Naive thymus-derived CD8-positive, alpha-beta T cell (primary cell): ENCODE data around the gene CPPED1. TPM values are rescaled to one million over a fixed set of nuclear protein-coding genes. Genes with fewer than 3 reads are reported as not detected.

ENCODE experiments used
- ATAC-seq, 2 donors: fragments of 150-1000 bp; cut with Tn5 transposase in 1 of 2; sonication (Bioruptor Pico), chemical (Tn5 transposase) in 1 of 2; 1 replicate in 1 of 2; 2 replicates in 1 of 2; pipeline ENCODE4 v1.10.0; 2021; ENCODE audit warnings: mild to moderate bottlenecking in 2 of 2, moderate library complexity in 2 of 2
- POLR2A ChIA-PET: fragments of 350-600 bp; sonication (Branson Sonifier 250); formaldehyde crosslinking; loops from one replicate; lab custom pipeline; 2021; ENCODE audit warnings: antibody characterized with exemption; lab: Charles Lee
- DNase-seq, 10 donors: peaks; one replicate each; pipeline versions ENCODE4 v3.0.0 to v3.0.0-alpha.2; 2020 to 2022
- H3K27ac Mint-ChIP-seq, 10 donors: one replicate each; pipeline ENCODE4 v1.8.0; 2020 to 2022; ENCODE audit warnings: mild to moderate bottlenecking in 10 of 10, mixed read lengths in 10 of 10, moderate library complexity in 4 of 10, inconsistent platforms in 1 of 10
- H3K27me3 Mint-ChIP-seq, 5 donors: one replicate each; pipeline ENCODE4 v1.8.0; 2021 to 2022; ENCODE audit warnings: mixed read lengths in 5 of 5
- H3K36me3 Mint-ChIP-seq, 3 donors: one replicate each; pipeline ENCODE4 v1.8.0; 2020 to 2022; ENCODE audit warnings: mixed read lengths in 3 of 3, mild to moderate bottlenecking in 2 of 3, inconsistent platforms in 1 of 3
- H3K4me1 Mint-ChIP-seq, 4 donors: one replicate each; pipeline ENCODE4 v1.8.0; 2021 to 2022; ENCODE audit warnings: mixed read lengths in 4 of 4
- H3K4me3 Mint-ChIP-seq, 10 donors: one replicate each; pipeline ENCODE4 v1.8.0; 2020 to 2022; ENCODE audit warnings: mild to moderate bottlenecking in 10 of 10, mixed read lengths in 10 of 10, moderate library complexity in 6 of 10, inconsistent platforms in 1 of 10
- H3K9me3 Mint-ChIP-seq, 9 donors: one replicate each; pipeline ENCODE4 v1.8.0; 2020 to 2022; ENCODE audit warnings: mixed read lengths in 9 of 9, mild to moderate bottlenecking in 3 of 9, inconsistent platforms in 1 of 9, moderate library complexity in 1 of 9
- polyA plus RNA-seq, 3 donors: library from polyadenylated mRNA; unstranded; fragments of 300-500 nt; fragmentation: Illumina TruSeq; gene quantifications; one replicate each; pipeline ENCODE4 v1.2.3, GENCODE V29; 2021
- total RNA-seq, 8 experiments: library from RNA in 2 of 8; stranded (reverse) in 2 of 8; gene quantifications; one replicate each; pipeline ENCODE4 v1.2.3 and lab custom pipeline; 2021 to 2026

The CPPED1 gene
- total and polyA plus RNA-seq, 5 experiments from 2014 or later, result 1.8 to 6.4 (median 3.3) TPM

DNA sequence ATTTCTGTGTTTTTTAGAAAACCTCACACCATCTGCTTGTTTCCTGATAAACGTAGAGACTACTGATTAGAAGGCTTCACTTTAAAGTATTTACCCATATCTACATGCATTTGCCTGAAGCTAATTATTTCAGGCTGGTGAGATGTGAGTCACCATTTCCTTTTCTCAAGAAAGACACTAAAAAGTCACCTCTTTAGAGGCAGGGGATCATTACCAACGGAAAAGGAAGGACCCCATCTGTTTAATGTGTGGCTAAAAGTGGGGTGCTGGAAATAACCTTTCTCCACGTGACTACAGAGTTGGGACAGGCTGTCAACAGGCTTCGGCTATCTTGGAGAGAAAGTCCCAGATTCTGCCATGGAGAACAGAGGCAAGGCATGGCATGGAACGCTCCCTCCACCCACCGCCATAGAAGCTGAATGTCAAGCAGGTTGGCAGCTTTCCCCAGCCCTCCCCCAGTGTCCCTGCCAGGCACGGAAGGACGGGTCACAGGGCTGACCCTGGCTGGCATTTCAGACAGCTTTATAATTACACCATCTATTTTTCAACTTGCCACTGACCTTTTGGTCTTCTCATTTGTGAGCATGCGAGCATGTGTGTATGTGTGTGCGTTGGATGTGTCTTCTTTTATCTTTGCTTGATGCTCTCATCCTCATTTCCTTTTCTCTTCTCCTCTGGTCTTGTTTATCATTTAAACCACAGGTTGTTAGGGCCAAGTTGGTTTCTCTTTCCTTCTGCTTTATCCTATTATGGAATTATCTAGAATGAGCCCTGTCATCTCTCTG lies 157.0 kb downstream of the CPPED1 start:
- H3K4me3 Mint-ChIP-seq, result peak overlapping the region in 5 of 10 donors; percentile 0 to 64 (median 6)
- peaks cover 0 to 8% (median 3%) of the 10 kb centered on the region in 9 donors for H3K9me3 Mint-ChIP-seq
- H3K27me3 Mint-ChIP-seq, result peaks cover 0 to 10% (median 7%) of the 10 kb centered on the region in 5 donors
- H3K27ac Mint-ChIP-seq, result peak overlapping the region in 6 of 10 donors; percentile 4 to 66 (median 50)
- peak in 2 of 10 donors; percentile 24 to 29 for DNase-seq
- ATAC-seq, result peak; percentile 59 to 66
- H3K4me1 Mint-ChIP-seq, result peaks cover 7 to 22% (median 18%) of the 10 kb centered on the region in 4 donors
- POLR2A ChIA-PET, result no interaction called here
- H3K36me3 Mint-ChIP-seq, result no peaks in the 10 kb centered on the region

DNA sequence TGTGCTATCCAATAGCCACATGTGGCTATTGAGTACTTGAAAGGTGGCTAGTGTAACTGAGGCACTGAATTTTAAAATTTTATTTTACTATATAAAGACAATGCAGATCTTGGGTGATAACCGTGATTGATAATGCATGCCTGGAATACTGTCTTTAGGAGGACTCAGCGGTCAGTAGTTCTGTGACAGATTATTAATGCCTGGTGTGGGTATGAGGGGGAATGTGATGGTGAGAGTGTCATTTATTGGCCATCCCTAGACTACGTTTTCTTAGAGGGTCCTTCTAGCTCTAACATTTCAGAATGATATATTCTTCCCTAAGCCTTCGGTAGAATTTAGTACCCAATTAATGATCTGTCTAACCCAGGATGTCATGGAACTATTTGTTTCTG lies 157.6 kb downstream of the CPPED1 start:
- no peak for DNase-seq
- Mint-ChIP-seq H3K27me3 (peaks cover 0 to 10% (median 7%) of the 10 kb centered on the region in 5 donors), H3K9me3 (peaks cover 0 to 8% (median 3%) of the 10 kb centered on the region in 9 donors), H3K4me1 (peaks cover 7 to 22% (median 18%) of the 10 kb centered on the region in 4 donors), H3K27ac (peak overlapping the region in 3 of 10 donors; percentile 49 to 54 (median 50)), H3K36me3 (no peaks in the 10 kb centered on the region), H3K4me3 (peak overlapping the region in 2 of 10 donors; percentile 19 to 64)
- no peak for ATAC-seq
- POLR2A ChIA-PET, result no interaction called here

DNA sequence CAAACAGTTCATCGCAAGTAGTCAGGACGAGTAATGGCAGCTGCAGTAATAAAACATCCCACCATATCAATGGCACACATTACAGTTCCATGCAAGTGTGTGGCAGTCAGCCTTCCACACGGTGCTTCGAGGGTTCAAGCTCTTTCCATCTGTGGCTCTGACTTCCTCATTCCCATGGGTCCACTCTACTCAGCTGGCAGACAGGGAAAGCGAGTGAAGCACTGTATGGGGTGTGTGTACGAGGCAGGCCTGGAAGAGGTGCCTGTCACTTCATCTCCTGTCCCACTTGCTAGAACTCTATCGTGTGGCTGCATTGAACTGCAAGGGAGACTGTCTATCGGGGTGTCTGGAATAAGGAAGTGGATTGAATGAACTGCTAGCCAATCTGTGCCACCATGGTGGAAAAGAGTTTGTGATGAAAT lies 160.6 kb downstream of the CPPED1 start:
- Mint-ChIP-seq H3K9me3 (peaks cover 0 to 8% (median 0%) of the 10 kb centered on the region in 9 donors), H3K27me3 (peaks cover 0 to 4% (median 0%) of the 10 kb centered on the region in 5 donors), H3K4me3 (no peak overlapping the region), H3K4me1 (peaks cover 7 to 21% (median 18%) of the 10 kb centered on the region in 4 donors), H3K36me3 (no peaks in the 10 kb centered on the region), H3K27ac (no peak overlapping the region)
- ATAC-seq (no peak), DNase-seq (no peak)
- POLR2A ChIA-PET, result no interaction called here

DNA sequence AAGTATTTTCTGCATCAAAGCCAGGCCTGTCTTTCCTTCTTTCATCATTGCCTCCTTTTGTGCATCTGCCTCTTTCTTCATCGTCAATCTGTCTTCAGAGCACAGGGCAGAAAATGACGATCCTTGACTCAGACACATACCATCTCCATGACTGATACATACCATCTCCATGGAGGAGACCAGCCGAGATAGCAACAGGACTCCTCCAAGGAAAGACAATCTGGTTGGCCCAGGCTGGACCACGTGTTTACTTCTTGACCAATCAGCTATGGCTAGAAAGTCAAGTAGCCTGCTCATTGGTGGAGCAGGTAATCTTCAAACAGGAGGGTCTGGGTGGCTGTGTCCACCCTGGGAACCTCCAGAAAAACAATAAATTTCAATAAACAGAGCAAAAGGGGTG lies 164.6 kb downstream of the CPPED1 start:
- Mint-ChIP-seq H3K27me3 (peaks cover 0 to 4% (median 0%) of the 10 kb centered on the region in 5 donors), H3K9me3 (peaks cover 0 to 8% (median 0%) of the 10 kb centered on the region in 9 donors), H3K4me1 (no peaks in the 10 kb centered on the region), H3K36me3 (no peaks in the 10 kb centered on the region), H3K4me3 (no peak overlapping the region), H3K27ac (no peak overlapping the region)
- DNase-seq (no peak), ATAC-seq (no peak)
- POLR2A ChIA-PET, result no interaction called here

DNA sequence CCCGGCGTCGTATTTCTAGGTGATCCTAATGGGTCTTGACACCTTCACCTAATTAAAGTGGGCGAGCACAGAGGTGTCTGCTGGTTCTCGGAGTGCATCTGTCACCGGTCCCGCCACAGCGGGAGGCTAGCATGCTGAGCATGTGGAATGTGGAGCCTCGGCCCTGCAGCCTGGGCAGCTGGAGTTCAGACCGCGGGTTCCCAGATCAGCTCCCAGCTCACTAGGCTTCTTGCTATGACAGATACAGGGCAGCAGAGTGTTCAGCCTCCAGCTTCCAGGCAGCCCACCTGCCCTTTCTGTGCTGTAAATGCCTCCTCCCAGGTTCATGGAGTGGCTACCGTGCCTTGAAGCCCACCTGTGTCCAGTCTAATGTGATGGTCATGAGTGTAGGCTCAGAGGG lies 166.7 kb downstream of the CPPED1 start:
- no peak for ATAC-seq
- H3K36me3 Mint-ChIP-seq, result no peaks in the 10 kb centered on the region
- no peak overlapping the region for H3K27ac Mint-ChIP-seq
- DNase-seq, result no peak
- peaks cover 0 to 4% (median 2%) of the 10 kb centered on the region in 5 donors for H3K27me3 Mint-ChIP-seq
- H3K4me1 Mint-ChIP-seq, result no peaks in the 10 kb centered on the region
- POLR2A ChIA-PET, result no interaction called here
- H3K9me3 Mint-ChIP-seq, result peaks cover 0 to 4% (median 0%) of the 10 kb centered on the region in 9 donors
- no peak overlapping the region for H3K4me3 Mint-ChIP-seq

DNA sequence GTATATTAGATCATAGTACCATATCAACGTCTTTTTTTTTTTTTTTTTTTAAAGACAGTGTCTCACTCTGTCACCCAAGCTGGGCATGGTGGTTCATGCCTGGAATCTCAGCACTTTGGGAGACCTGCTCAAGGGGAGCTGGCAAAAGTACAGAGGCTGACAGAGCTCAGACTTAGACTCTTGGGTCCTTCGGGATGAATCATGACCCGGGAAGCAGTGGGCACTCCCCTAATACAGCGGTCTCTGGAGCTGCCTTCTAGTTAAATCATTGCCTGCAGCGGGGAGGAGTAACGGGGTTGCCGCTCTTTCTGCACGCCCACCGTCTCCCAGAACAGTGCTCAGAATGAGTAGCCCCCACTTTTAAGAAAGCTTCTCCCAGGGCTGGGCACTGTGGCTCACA lies 174.4 kb downstream of the CPPED1 start:
- no peak overlapping the region for H3K27ac Mint-ChIP-seq
- peaks cover 2 to 16% (median 10%) of the 10 kb centered on the region in 5 donors for H3K27me3 Mint-ChIP-seq
- H3K4me1 Mint-ChIP-seq, result no peaks in the 10 kb centered on the region
- H3K36me3 Mint-ChIP-seq, result no peaks in the 10 kb centered on the region
- ATAC-seq, result no peak
- no peak overlapping the region for H3K4me3 Mint-ChIP-seq
- POLR2A ChIA-PET, result no interaction called here
- DNase-seq, result no peak
- H3K9me3 Mint-ChIP-seq, result peaks cover 0 to 2% (median 0%) of the 10 kb centered on the region in 9 donors

DNA sequence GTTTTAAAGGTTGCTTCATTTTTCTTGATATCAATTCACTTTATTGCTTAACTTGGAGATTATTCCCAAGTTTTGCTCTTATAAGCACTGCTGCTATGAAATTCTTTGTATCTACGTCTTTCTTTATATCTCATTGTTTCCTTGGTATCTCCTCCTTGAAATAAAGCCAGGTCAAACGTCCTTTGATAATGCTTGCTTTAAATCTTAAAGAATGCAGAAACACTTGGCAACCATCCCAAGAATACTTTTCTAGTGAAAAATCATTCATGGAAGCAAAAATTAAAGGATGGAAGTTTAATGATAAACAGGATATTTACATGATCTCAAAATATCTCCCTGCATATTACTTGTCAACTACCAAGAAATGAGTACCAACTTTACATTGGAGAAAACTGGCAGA lies 175.2 kb downstream of the CPPED1 start:
- H3K36me3 Mint-ChIP-seq, result no peaks in the 10 kb centered on the region
- no peaks in the 10 kb centered on the region for H3K4me1 Mint-ChIP-seq
- H3K4me3 Mint-ChIP-seq, result no peak overlapping the region
- peaks cover 2 to 13% (median 9%) of the 10 kb centered on the region in 5 donors for H3K27me3 Mint-ChIP-seq
- no peak overlapping the region for H3K27ac Mint-ChIP-seq
- ATAC-seq (no peak), DNase-seq (no peak)
- H3K9me3 Mint-ChIP-seq, result peaks cover 0 to 2% (median 0%) of the 10 kb centered on the region in 9 donors
- POLR2A ChIA-PET, result no interaction called here

DNA sequence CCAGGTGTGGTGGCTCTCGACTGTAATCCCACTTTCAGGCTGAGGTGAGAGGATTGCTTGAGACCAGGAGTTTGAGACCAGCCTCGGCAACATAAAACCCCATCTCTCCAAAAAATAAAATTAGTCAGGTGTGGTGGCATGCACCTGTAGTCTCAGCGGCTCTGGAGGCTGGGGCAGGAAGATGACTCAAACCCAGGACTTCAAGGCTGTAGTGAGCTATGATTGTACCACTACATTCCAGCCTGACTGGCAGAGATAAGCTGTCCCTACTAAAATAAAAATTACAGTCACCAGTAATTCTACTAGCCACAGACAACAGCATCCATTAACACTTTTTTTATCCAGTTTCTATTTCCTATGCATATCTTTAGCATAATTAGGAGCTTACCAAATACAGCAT lies 176.3 kb downstream of the CPPED1 start:
- POLR2A ChIA-PET, result no interaction called here
- DNase-seq (no peak), ATAC-seq (no peak)
- H3K9me3 Mint-ChIP-seq, result peaks cover 0 to 2% (median 0%) of the 10 kb centered on the region in 9 donors
- H3K4me1 Mint-ChIP-seq, result no peaks in the 10 kb centered on the region
- H3K4me3 Mint-ChIP-seq, result no peak overlapping the region
- H3K27me3 Mint-ChIP-seq, result peaks cover 0 to 13% (median 9%) of the 10 kb centered on the region in 5 donors
- no peak overlapping the region for H3K27ac Mint-ChIP-seq
- H3K36me3 Mint-ChIP-seq, result no peaks in the 10 kb centered on the region

DNA sequence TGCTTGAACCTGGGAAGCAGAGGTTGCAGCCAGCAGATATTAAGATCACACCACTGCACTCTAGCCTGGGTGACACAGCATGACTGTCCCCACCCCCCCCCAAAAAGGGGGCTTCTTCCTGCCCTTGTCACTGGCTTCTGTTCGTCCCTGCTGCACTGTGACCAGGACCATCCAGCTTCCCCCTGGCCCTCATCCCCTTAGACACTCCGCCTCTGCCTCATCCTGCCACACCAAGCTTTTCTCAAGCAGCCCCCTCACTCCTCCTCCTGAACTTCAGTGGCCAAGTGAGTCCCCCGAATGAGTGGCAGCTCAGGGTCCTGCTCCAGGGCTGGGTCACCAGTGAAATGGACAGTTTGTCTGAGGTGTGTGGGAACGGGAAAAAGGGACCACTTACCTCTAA lies 177.3 kb downstream of the CPPED1 start:
- Mint-ChIP-seq H3K27ac (no peak overlapping the region), H3K4me3 (no peak overlapping the region), H3K9me3 (peaks cover 0 to 2% (median 0%) of the 10 kb centered on the region in 9 donors), H3K36me3 (no peaks in the 10 kb centered on the region), H3K4me1 (no peaks in the 10 kb centered on the region), H3K27me3 (peaks cover 0 to 13% (median 9%) of the 10 kb centered on the region in 5 donors)
- no peak for ATAC-seq
- POLR2A ChIA-PET, result no interaction called here
- DNase-seq, result no peak

DNA sequence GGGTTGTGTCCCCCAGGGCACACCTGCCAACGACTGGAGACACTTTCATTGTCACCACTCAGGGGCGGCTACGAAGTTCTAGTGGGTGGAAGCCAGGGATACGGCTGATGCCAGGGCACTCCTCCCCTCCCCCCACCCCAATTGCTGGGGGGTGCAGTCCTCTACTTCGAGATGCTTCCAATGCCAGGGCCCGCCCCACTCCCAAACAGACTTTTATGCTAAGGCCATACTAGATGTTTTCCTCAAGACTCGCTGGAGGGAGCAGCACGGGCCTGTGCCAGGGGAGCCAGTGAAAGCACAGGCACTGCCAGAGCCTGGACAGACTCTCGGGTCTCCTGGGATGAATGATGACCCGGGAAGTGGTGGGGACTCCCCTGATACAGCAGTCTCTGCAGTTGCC lies 178.0 kb downstream of the CPPED1 start:
- DNase-seq (no peak), ATAC-seq (no peak)
- Mint-ChIP-seq H3K9me3 (peaks cover 0 to 2% (median 0%) of the 10 kb centered on the region in 9 donors), H3K27ac (no peak overlapping the region), H3K36me3 (no peaks in the 10 kb centered on the region), H3K4me3 (no peak overlapping the region), H3K27me3 (peaks cover 0 to 10% (median 9%) of the 10 kb centered on the region in 5 donors), H3K4me1 (no peaks in the 10 kb centered on the region)
- POLR2A ChIA-PET, result no interaction called here

DNA sequence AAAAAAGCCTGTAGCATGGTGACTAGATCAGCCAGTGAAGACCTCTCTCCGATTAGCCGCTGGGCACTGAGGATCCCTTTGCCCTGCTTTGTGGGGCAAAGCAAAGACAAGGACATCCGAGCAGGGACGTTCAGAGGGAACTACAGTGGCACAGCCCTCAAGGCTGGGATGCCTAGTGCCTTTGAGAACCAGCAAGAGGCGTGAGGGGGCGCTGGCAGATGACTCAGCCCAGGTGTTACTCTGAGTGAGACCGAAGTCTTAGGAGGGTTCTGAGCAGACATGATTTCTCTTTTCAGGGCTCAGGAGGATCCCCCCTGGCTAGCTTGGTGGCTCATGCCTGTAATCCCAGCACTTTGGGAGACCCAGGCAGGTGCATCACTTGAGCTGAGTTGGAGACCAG lies 178.6 kb downstream of the CPPED1 start:
- Mint-ChIP-seq H3K36me3 (no peaks in the 10 kb centered on the region), H3K27ac (no peak overlapping the region), H3K4me1 (no peaks in the 10 kb centered on the region), H3K4me3 (no peak overlapping the region), H3K27me3 (peaks cover 0 to 7% (median 4%) of the 10 kb centered on the region in 5 donors), H3K9me3 (peaks cover 0 to under 1% (median 0%) of the 10 kb centered on the region in 9 donors)
- ATAC-seq (no peak), DNase-seq (no peak)
- POLR2A ChIA-PET, result no interaction called here

DNA sequence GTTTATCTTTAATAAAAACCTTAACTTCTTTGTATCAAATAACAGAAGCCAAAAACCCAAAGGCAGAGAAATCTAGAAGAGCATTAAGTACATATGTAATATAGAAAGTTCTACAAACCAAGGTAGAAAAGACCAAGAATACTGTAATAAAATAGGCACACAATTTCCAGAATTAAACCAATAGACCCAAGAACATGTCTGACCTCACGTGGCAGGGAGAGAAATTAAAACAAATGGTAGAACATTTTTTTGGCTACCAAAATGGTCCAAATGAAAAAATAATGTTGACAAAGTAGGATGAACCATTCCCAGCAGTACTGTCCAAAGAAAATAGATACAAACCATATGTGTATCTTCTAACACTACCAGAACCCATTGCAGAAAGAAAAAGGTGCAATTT lies 183.5 kb downstream of the CPPED1 start:
- POLR2A ChIA-PET, result no interaction called here
- no peak for DNase-seq
- Mint-ChIP-seq H3K36me3 (no peaks in the 10 kb centered on the region), H3K9me3 (no peaks in the 10 kb centered on the region), H3K4me1 (peaks cover 0 to 3% (median 0%) of the 10 kb centered on the region in 4 donors), H3K27ac (no peak overlapping the region), H3K4me3 (no peak overlapping the region), H3K27me3 (peaks cover 0 to 1% (median 0%) of the 10 kb centered on the region in 5 donors)
- no peak for ATAC-seq

DNA sequence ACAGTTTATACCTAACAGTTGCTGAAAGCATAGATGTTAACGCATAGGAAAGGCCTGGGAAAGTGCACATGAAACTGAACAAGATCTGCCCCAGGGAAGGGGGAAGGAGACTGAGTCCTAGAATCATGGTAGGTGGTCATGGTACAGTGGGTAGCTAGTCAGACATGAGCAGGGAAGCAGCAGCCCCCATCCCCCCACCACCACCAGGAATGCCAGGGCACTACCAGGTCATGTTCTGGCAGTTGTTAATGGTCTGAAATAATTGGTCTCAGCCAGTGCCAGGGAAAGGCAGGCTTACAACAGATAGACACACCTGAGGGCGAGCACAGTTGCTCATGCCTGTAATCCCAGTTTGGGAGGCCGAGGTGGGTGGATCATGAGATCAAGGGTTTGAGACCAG lies 185.2 kb downstream of the CPPED1 start:
- H3K27ac Mint-ChIP-seq, result no peak overlapping the region
- peaks cover 5 to 10% (median 7%) of the 10 kb centered on the region in 4 donors for H3K4me1 Mint-ChIP-seq
- peaks cover 0 to 7% (median 3%) of the 10 kb centered on the region in 5 donors for H3K27me3 Mint-ChIP-seq
- H3K4me3 Mint-ChIP-seq, result no peak overlapping the region
- no peaks in the 10 kb centered on the region for H3K9me3 Mint-ChIP-seq
- DNase-seq, result no peak
- H3K36me3 Mint-ChIP-seq, result no peaks in the 10 kb centered on the region
- POLR2A ChIA-PET, result no interaction called here
- no peak for ATAC-seq
